Chondrocyte (in vitro differentiated cells): ENCODE results near the gene PPARA. TPM values are rescaled to one million over a fixed set of nuclear protein-coding genes. Genes with fewer than 3 reads are reported as not detected.
"Not testable (repeated sequence)": the region's sequence is repeated elsewhere in the genome, so short reads cannot be mapped to it uniquely, and the experiment has no call there.

Experiments
- DNase-seq: peaks from one replicate; pipeline ENCODE4 v3.0.0; 2021; ENCODE audit warnings: mixed read lengths, low spot score
- H3K27ac Mint-ChIP-seq: one replicate; pipeline ENCODE4 v1.8.0; 2021; ENCODE audit warnings: mild to moderate bottlenecking, moderate library complexity, mixed read lengths; ENCODE audit not compliant: unreplicated experiment
- H3K27me3 Mint-ChIP-seq: 2 replicates; pipeline ENCODE4 v1.8.0; 2021; ENCODE audit warnings: low read depth, mixed read lengths
- H3K36me3 Mint-ChIP-seq: 2 replicates; pipeline ENCODE4 v1.8.0; 2021; ENCODE audit warnings: low read depth, mixed read lengths
- H3K4me1 Mint-ChIP-seq: 2 replicates; pipeline ENCODE4 v1.8.0; 2021; ENCODE audit warnings: low read depth, mild to moderate bottlenecking, mixed read lengths
- H3K4me3 Mint-ChIP-seq: one replicate; pipeline ENCODE4 v1.8.0; 2021; ENCODE audit warnings: mild to moderate bottlenecking, moderate library complexity, mixed read lengths; ENCODE audit not compliant: unreplicated experiment
- H3K9me3 Mint-ChIP-seq: 2 replicates; pipeline ENCODE4 v1.8.0; 2021; ENCODE audit warnings: low read depth, mixed read lengths
- CTCF ChIP-seq: fragments of 200-600 bp; sonication (generic); IDR thresholded peaks from 2 replicates; pipeline ENCODE4 v1.5.0; 2021; ENCODE audit warnings: antibody characterized with exemption, mild to moderate bottlenecking, moderate library complexity
- total RNA-seq: library from RNA; stranded (reverse); gene quantifications from 3 replicates; pipeline ENCODE4 v1.2.1, GENCODE V29; 2021

PPARA gene
- total RNA-seq, 1 donor from 2014 or later, result 16.0 TPM

- no peak for DNase-seq
- no peaks in the 10 kb centered on the region for H3K36me3 Mint-ChIP-seq
Observed at GRCh38 chr22:46127556-46127955, 22.8 kb upstream of the PPARA start.

GRCh38 chr22:46128606-46129005 is 21.7 kb upstream of the PPARA start:
- no peak overlapping the region for H3K27ac Mint-ChIP-seq
- no peak for DNase-seq
- no peaks in the 10 kb centered on the region for H3K9me3 Mint-ChIP-seq
- H3K36me3 Mint-ChIP-seq, result no peaks in the 10 kb centered on the region
- TF ChIP-seq CTCF, result no peak
- no peaks in the 10 kb centered on the region for H3K27me3 Mint-ChIP-seq
- no peaks in the 10 kb centered on the region for H3K4me1 Mint-ChIP-seq
- no peak overlapping the region for H3K4me3 Mint-ChIP-seq

More at GRCh38 chr22:46127556-46127955, 22.8 kb upstream of the PPARA start:
- H3K27ac Mint-ChIP-seq, result no peak overlapping the region
- no peak overlapping the region for H3K4me3 Mint-ChIP-seq
- no peak for TF ChIP-seq CTCF
- no peaks in the 10 kb centered on the region for H3K9me3 Mint-ChIP-seq
- no peaks in the 10 kb centered on the region for H3K4me1 Mint-ChIP-seq
- no peaks in the 10 kb centered on the region for H3K27me3 Mint-ChIP-seq

GRCh38 chr22:46129390-46130041 is 20.8 kb upstream of the PPARA start:
- no peak overlapping the region for H3K27ac Mint-ChIP-seq
- H3K9me3 Mint-ChIP-seq, result no peaks in the 10 kb centered on the region
- H3K4me1 Mint-ChIP-seq, result no peaks in the 10 kb centered on the region
- H3K36me3 Mint-ChIP-seq, result no peaks in the 10 kb centered on the region
- no peak for TF ChIP-seq CTCF
- H3K27me3 Mint-ChIP-seq, result no peaks in the 10 kb centered on the region
- H3K4me3 Mint-ChIP-seq, result no peak overlapping the region
- DNase-seq, result no peak

GRCh38 chr22:46131151-46131587 is 19.2 kb upstream of the PPARA start:
- Mint-ChIP-seq H3K9me3 (no peaks in the 10 kb centered on the region), H3K4me3 (no peak overlapping the region), H3K27me3 (no peaks in the 10 kb centered on the region), H3K4me1 (no peaks in the 10 kb centered on the region), H3K36me3 (no peaks in the 10 kb centered on the region), H3K27ac (no peak overlapping the region)
- no peak for DNase-seq
- TF ChIP-seq CTCF, result peak; percentile 53

GRCh38 chr22:46132193-46132829 is 18.0 kb upstream of the PPARA start:
- not testable (repeated sequence) for H3K27me3 Mint-ChIP-seq, DNase-seq, H3K4me1 Mint-ChIP-seq, H3K36me3 Mint-ChIP-seq, H3K4me3 Mint-ChIP-seq, H3K27ac Mint-ChIP-seq, H3K9me3 Mint-ChIP-seq
